Liver (tissue), 3 donors: ENCODE results near the gene HNMT.

Experiments used
- FOXA1 ChIP-seq: IDR thresholded peaks from 2 replicates; pipeline ENCODE4 v1.6.1; 2016; ENCODE audit warnings: antibody characterized with exemption
- GABPA ChIP-seq, 2 donors: IDR thresholded peaks in 1 of 2; conservative IDR thresholded peaks in 1 of 2; 2 replicates each; pipeline ENCODE4 v1.6.1; 2016; ENCODE audit warnings: antibody characterized with exemption in 2 of 2, mild to moderate bottlenecking in 1 of 2, moderate library complexity in 1 of 2
- RAD21 ChIP-seq, 2 donors: IDR thresholded peaks; 2 replicates each; pipeline ENCODE4 v1.6.1; 2016; ENCODE audit warnings: antibody characterized with exemption in 2 of 2, mild to moderate bottlenecking in 2 of 2
- RXRA ChIP-seq, 2 donors: IDR thresholded peaks; 2 replicates each; pipeline ENCODE4 v1.6.1; 2017 to 2018; ENCODE audit warnings: antibody characterized with exemption in 2 of 2, mild to moderate bottlenecking in 1 of 2
- SP1 ChIP-seq: IDR thresholded peaks from 2 replicates; pipeline ENCODE4 v1.6.1; 2018; ENCODE audit warnings: antibody characterized with exemption, mild to moderate bottlenecking
- TAF1 ChIP-seq: conservative IDR thresholded peaks from 2 replicates; pipeline ENCODE4 v1.6.1; 2016; ENCODE audit warnings: antibody characterized with exemption, mild to moderate bottlenecking
- YY1 ChIP-seq: IDR thresholded peaks from 2 replicates; pipeline ENCODE4 v1.6.1; 2016; ENCODE audit warnings: antibody characterized with exemption, mild to moderate bottlenecking
- TF ChIP-seq, protein P1 (sequence below): fragments of 150-350 bp; IDR thresholded peaks from 2 replicates; pipeline ENCODE4 v1.5.1; 2017; ENCODE audit warnings: improper control_type of control experiment, low read depth, low read length; ENCODE audit not compliant: missing input control
- TF ChIP-seq, protein P2 (sequence below): IDR thresholded peaks from 2 replicates; pipeline ENCODE4 v1.6.1; 2016; ENCODE audit warnings: antibody characterized with exemption
- TF ChIP-seq, protein P3 (sequence below): IDR thresholded peaks from 2 replicates; pipeline ENCODE4 v1.6.1; 2016; ENCODE audit warnings: antibody characterized with exemption
- TF ChIP-seq, protein P4 (sequence below): IDR thresholded peaks from 2 replicates; pipeline ENCODE4 v1.6.1; 2016; ENCODE audit warnings: antibody characterized with exemption
- TF ChIP-seq, protein P5 (sequence below): IDR thresholded peaks from 2 replicates; pipeline ENCODE4 v1.6.1; 2016; ENCODE audit warnings: antibody characterized with exemption, mild to moderate bottlenecking
- donor health status: healthy.
- donor health status: healthy.

DNA sequence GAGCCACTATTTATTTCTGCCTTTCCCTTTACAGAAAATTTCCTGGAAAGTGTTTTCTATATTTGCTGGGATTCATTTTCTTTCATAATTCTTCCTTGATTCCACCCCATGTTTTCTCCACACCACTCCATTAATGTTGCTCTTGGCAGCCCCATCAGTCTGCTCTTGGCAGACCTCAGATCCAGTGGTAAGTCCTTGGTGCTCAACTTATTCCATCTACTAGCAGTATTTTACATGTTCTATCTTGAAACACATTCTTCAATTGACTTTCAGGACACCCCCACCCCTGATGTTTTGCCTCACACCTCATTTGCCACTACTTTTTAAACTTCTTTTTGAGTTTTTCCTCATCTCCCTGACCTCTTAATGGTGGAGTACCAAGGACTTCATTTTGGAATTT, 65.0 kb downstream of the HNMT start:
- TF ChIP-seq TAF1 (no peak), RAD21 (IDR thresholded peaks at IDR 0.05) (no peak), YY1 (no peak), RXRA (IDR thresholded peaks at IDR 0.05) (no peak), SP1 (no peak), GABPA (IDR thresholded peaks at IDR 0.05 in 1 of 2, conservative IDR thresholded peaks at IDR 0.05 in 1 of 2) (no peak), FOXA1 (no peak)
- TF ChIP-seq, protein P1, sequence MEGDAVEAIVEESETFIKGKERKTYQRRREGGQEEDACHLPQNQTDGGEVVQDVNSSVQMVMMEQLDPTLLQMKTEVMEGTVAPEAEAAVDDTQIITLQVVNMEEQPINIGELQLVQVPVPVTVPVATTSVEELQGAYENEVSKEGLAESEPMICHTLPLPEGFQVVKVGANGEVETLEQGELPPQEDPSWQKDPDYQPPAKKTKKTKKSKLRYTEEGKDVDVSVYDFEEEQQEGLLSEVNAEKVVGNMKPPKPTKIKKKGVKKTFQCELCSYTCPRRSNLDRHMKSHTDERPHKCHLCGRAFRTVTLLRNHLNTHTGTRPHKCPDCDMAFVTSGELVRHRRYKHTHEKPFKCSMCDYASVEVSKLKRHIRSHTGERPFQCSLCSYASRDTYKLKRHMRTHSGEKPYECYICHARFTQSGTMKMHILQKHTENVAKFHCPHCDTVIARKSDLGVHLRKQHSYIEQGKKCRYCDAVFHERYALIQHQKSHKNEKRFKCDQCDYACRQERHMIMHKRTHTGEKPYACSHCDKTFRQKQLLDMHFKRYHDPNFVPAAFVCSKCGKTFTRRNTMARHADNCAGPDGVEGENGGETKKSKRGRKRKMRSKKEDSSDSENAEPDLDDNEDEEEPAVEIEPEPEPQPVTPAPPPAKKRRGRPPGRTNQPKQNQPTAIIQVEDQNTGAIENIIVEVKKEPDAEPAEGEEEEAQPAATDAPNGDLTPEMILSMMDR: no peak
- TF ChIP-seq, protein P2, sequence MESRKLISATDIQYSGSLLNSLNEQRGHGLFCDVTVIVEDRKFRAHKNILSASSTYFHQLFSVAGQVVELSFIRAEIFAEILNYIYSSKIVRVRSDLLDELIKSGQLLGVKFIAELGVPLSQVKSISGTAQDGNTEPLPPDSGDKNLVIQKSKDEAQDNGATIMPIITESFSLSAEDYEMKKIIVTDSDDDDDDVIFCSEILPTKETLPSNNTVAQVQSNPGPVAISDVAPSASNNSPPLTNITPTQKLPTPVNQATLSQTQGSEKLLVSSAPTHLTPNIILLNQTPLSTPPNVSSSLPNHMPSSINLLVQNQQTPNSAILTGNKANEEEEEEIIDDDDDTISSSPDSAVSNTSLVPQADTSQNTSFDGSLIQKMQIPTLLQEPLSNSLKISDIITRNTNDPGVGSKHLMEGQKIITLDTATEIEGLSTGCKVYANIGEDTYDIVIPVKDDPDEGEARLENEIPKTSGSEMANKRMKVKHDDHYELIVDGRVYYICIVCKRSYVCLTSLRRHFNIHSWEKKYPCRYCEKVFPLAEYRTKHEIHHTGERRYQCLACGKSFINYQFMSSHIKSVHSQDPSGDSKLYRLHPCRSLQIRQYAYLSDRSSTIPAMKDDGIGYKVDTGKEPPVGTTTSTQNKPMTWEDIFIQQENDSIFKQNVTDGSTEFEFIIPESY: no peak
- TF ChIP-seq, protein P3, sequence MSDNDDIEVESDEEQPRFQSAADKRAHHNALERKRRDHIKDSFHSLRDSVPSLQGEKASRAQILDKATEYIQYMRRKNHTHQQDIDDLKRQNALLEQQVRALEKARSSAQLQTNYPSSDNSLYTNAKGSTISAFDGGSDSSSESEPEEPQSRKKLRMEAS: no peak
- TF ChIP-seq, protein P4, sequence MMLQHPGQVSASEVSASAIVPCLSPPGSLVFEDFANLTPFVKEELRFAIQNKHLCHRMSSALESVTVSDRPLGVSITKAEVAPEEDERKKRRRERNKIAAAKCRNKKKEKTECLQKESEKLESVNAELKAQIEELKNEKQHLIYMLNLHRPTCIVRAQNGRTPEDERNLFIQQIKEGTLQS: no peak
- TF ChIP-seq, protein P5, sequence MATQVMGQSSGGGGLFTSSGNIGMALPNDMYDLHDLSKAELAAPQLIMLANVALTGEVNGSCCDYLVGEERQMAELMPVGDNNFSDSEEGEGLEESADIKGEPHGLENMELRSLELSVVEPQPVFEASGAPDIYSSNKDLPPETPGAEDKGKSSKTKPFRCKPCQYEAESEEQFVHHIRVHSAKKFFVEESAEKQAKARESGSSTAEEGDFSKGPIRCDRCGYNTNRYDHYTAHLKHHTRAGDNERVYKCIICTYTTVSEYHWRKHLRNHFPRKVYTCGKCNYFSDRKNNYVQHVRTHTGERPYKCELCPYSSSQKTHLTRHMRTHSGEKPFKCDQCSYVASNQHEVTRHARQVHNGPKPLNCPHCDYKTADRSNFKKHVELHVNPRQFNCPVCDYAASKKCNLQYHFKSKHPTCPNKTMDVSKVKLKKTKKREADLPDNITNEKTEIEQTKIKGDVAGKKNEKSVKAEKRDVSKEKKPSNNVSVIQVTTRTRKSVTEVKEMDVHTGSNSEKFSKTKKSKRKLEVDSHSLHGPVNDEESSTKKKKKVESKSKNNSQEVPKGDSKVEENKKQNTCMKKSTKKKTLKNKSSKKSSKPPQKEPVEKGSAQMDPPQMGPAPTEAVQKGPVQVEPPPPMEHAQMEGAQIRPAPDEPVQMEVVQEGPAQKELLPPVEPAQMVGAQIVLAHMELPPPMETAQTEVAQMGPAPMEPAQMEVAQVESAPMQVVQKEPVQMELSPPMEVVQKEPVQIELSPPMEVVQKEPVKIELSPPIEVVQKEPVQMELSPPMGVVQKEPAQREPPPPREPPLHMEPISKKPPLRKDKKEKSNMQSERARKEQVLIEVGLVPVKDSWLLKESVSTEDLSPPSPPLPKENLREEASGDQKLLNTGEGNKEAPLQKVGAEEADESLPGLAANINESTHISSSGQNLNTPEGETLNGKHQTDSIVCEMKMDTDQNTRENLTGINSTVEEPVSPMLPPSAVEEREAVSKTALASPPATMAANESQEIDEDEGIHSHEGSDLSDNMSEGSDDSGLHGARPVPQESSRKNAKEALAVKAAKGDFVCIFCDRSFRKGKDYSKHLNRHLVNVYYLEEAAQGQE: no peak
